ENCODE results near the gene MMP11.

Gene MMP11

GRCh38 chr22:23806837-23807236, 34.2 kb downstream of the MMP11 start:
- DNase-seq: no peak

GRCh38 chr22:23812378-23812777, 39.7 kb downstream of the MMP11 start:
- no peak for DNase-seq

DNA sequence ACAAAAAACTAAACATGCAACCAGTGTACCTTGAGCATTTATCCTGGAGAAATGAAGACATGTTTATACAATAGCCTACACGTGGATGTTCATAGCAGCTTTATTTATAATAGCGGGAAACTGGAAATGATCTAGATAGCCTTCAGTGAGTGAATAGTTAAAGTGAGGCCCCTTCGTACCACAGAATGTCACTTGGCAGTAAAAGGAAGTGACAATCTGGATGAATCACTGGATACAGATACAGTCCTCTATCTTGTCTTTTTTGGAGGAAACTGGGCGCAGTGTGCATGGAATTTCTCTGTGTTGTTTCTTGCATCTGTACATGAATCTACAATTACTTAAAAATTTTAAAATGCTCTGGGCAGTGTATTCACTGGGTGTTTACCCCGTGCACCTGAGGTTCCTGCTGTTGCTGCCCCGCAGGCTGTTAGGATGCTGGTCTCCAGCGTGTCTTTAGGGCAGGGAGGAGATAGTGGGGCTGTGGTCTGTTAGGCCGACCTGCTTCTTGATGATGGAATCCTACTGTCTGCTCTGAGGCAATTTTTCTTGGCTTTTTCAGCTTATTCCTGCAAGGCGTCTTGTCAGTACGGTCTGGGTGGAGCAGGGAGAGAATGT, 43.0 kb downstream of the MMP11 start:
- DNase-seq: no peak

DNA sequence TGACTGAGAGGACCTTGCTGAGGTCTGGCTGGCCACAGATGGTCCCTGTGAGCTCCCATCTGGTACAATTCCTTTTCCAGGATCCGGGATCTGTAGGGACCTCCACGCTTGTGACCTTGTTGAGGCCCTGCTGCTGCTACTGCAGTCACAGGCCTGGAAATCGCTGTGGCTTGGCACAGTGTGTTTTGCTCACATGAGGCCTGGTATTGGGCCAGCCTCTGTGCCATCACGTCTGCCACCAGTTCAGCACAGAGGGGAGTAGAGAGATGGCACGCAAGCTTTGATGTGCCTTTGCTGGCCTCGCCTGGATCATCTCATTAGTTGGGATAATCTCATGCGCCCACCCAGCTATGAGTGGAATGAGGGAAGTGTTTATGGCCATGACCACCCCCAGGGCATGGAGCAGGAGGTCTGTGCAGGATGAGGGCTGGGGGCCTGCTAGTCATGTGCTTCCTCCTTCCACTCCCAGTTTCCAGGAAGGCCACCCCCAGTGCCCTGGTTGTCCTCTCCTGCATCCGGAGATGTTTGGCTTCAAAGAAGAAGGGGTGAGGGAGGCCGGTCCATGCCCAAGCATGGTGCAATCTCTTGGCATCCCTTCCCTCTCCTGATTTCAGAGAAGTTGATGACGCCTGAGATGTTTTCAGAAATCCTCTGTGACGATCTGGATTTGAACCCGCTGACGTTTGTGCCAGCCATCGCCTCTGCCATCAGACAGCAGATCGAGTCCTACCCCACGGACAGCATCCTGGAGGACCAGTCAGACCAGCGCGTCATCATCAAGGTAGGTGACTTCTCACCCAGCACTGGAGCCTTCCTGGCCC, 43.7 kb downstream of the MMP11 start:
- no peak for DNase-seq

DNA sequence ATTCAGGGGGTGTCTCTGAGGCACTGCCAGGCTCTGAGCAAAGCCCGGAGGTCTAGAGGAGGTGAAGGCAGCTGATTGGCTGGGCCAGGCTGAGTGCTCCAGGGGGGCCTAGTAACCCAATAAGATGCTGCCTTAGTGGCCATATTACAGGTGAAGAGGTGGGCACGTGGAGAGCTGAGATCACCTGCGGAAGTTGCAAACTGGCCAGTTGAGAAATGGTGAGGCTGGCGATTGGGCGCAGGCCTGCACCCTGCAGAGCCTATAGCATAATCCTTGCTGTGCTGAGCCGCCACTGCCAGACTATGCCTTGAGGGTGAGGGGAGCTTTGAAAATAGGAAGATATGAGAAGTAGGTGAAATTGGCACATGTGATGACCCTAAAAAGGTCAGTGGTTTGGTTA, 44.5 kb downstream of the MMP11 start:
- no peak for DNase-seq

DNA sequence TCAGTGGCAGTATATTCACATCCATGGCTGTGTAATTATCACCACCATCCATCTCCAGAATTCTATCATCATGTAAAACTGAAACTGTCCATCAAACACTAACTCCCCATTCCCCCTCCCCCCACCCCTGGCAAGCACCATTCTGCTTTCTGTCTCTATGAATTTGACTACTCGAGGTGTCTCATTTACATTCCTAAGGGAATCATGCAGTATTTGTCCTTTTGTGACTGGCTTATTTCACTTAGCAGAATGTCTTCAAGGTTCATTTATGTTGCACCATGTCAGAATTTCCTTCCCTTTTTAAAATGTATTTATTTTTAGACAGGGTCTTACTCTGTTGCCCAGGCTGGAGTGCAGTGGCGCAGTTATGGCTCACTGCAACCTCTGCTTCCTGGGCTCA, 45.9 kb downstream of the MMP11 start:
- DNase-seq: no peak

DNA sequence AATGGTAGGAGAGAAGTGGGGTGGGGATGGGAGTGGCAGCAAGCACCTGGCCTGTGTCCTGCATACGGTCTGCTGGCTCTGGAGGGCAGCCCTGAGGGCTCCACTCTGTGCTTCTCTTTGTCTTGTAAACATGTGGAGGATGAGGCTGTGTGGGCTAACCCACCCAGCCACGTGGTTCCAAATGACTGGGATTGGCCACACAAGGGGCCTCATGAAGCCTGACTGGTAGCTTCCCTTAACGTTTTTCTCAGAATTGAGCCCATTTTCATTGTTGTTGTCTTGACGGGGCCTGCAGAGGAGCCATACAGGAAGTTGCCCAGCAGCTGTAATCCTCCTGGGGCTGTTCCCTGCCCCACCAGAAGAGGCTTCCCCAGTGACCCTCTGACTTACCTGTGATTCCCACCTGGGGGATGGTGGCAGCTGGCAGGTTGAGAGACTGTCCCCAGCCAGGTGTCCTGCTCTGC, 48.1 kb downstream of the MMP11 start:
- DNase-seq: no peak

GRCh38 chr22:23822101-23822671, 49.5 kb downstream of the MMP11 start:
- no peak for DNase-seq

- no peak for DNase-seq
These were observed 50.7 kb downstream of the MMP11 start for GRCh38 chr22:23823331-23823791.

GRCh38 chr22:23824476-23825245, 52.0 kb downstream of the MMP11 start:
- DNase-seq: no peak

DNA sequence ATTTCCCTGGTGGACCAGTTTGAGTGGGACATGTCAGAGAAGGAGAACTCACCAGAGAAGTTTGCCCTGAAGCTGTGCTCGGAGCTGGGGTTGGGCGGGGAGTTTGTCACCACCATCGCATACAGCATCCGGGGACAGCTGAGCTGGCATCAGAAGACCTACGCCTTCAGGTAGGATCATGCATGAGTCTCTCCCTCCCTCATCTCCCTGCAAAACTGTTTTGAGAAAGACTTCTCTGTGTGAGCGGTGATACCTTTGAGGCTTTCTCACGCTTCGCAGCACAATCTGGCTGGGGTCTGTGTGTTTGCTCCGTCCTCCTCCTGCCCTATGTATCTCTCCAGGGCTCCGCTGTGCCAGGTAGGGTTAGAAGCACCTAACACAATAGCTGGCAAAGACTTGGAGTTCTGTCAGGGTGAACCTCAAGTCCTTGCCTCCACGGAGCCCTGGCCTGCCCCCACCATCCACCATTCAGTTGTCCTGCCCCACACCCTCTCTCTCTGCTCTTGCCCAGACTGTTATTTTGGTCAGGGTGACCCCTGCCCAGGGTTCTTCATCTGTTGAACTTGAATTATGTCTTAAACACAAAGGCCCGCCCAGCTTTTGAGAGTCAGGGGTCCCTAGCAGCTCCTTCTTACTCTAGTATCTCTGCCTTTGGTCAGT, 52.7 kb downstream of the MMP11 start:
- DNase-seq: no peak

- no peak for DNase-seq
These were observed 54.1 kb downstream of the MMP11 start for GRCh38 chr22:23826510-23827350.

- no peak for DNase-seq
These were observed 54.8 kb downstream of the MMP11 start for GRCh38 chr22:23827351-23827995.

GRCh38 chr22:23828800-23829680, 56.4 kb downstream of the MMP11 start:
- DNase-seq: no peak

DNA sequence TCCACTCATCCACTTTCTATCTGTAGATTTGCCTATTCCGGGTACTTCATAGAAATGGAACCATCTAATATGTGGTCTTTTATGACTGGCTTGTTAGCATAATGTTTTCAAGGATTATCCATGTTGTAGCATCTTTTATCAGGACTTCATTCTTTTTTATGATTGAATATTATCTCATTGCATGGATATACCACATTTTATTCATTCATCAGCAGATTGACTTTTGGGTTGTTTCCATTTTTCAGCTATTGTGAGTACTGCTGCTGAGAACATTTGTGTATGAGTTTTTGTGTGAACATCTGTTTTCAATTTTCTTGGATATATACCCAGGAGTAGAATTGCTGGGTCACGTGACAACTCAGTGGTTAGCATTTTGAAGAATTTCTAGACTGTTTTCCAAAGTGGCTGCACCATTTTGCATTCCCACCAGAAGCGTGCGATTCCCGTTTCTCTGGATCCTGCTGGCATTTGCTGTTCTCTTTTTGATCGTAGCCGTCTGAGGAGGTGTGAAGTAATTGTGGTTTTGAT, 57.3 kb downstream of the MMP11 start:
- peak; percentile 44 for DNase-seq

GRCh38 chr22:23831261-23831660, 58.6 kb downstream of the MMP11 start:
- DNase-seq: no peak

GRCh38 chr22:23831781-23832180, 59.1 kb downstream of the MMP11 start:
- DNase-seq: no peak

- DNase-seq: no peak
These were observed 59.8 kb downstream of the MMP11 start for GRCh38 chr22:23832226-23833016.

Data from eye (tissue), 1 donor.